ENCODE data around the gene TOX3. TPM values are rescaled to one million over a fixed set of nuclear protein-coding genes. Genes with fewer than 3 reads are reported as not detected.

The TOX3 gene
- total RNA-seq, 1 donor from 2014 or later = 5.3 TPM

DNA sequence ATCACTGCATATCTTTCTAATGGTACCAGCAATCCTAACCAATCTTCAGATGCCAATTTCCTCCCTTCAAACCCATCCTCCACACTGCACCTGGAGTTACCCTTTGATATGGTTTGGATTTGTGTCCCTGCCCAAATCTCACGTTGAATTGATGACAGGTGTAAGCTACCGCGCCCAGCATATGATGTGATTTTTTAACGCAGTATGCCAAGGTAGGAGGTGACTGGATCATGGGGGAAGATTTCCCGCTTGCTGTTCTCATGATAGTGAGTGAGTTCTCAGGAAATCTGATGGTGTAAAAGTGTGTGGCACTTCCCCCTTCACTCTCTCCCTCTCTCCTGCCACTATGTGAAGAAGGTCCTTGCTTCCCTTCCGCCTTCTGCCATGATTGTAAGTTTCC, 57.0 kb downstream of the TOX3 start:
- Mint-ChIP-seq H3K36me3 (no peaks in the 10 kb centered on the region), H3K27me3 (ENCODE audit: low read depth) (peaks cover 48% of the 10 kb centered on the region), H3K27ac (no peak overlapping the region), H3K4me3 (no peak overlapping the region), H3K4me1 (peaks cover 6% of the 10 kb centered on the region), H3K9me3 (no peaks in the 10 kb centered on the region)
- TF ChIP-seq, protein P1, sequence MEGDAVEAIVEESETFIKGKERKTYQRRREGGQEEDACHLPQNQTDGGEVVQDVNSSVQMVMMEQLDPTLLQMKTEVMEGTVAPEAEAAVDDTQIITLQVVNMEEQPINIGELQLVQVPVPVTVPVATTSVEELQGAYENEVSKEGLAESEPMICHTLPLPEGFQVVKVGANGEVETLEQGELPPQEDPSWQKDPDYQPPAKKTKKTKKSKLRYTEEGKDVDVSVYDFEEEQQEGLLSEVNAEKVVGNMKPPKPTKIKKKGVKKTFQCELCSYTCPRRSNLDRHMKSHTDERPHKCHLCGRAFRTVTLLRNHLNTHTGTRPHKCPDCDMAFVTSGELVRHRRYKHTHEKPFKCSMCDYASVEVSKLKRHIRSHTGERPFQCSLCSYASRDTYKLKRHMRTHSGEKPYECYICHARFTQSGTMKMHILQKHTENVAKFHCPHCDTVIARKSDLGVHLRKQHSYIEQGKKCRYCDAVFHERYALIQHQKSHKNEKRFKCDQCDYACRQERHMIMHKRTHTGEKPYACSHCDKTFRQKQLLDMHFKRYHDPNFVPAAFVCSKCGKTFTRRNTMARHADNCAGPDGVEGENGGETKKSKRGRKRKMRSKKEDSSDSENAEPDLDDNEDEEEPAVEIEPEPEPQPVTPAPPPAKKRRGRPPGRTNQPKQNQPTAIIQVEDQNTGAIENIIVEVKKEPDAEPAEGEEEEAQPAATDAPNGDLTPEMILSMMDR (IDR thresholded peaks at IDR 0.05; ENCODE audit: unreplicated experiment) = no peak
- DNase-seq (ENCODE audit: low spot score in 2 of 2, unreplicated experiment in 2 of 2) = no peak

DNA sequence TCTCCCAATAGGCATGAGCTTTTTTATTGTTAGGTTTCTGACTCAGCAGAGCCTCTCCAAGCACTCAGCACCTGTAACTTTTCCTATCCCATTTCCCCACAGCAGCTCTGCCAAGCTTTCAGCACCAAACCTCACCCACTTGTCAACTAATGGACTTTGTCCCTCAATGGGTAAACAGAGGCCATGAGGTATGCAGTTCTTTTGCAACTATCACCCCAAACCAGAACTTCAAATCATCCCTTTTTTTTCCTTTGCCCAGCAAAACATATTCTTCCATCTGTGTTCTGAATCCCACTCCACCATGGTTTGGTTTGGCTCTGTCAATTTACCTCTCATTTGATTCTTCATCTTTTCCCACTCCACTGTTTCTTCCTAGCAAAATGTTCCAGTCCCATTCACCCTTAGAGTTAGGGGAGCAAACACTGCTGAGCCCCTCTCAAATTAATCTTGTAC, 58.1 kb downstream of the TOX3 start:
- Mint-ChIP-seq H3K4me1 (peaks cover 4% of the 10 kb centered on the region), H3K9me3 (no peaks in the 10 kb centered on the region), H3K4me3 (no peak overlapping the region), H3K27me3 (ENCODE audit: low read depth) (peaks cover 44% of the 10 kb centered on the region), H3K27ac (no peak overlapping the region), H3K36me3 (no peaks in the 10 kb centered on the region)
- TF ChIP-seq, protein P1 (IDR thresholded peaks at IDR 0.05; ENCODE audit: unreplicated experiment) = no peak
- DNase-seq (ENCODE audit: low spot score in 2 of 2, unreplicated experiment in 2 of 2) = no peak

DNA sequence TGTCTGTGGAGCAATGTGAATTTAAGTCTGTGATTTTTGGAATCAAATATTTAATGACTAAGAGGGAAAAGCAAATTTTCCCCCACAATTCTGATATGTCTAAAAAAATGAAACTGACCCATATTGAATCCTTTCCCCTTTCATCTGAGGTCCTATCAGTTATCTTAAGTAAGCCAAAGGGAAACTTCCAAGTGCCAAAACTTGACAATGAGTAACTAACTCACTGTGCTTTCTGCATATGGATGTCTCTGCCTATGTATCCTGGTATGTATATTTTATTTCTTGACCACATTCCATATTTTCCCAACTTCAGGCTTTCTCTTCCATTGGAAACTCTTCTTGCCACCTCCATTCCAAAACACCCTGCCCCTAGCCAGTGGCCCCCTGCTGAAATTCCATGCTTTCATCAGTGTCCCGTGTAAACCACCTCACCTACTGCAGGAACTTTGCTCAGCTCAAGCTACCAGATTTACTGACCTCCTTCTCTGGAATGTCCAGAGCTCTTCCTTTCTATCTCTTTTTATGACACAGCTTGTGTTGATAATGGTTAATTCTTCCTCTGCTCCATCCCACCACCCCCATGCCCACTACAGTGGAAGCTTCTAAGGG, 59.0 kb downstream of the TOX3 start:
- no peak overlapping the region for H3K27ac Mint-ChIP-seq
- H3K4me3 Mint-ChIP-seq = no peak overlapping the region
- TF ChIP-seq, protein P1 (IDR thresholded peaks at IDR 0.05; ENCODE audit: unreplicated experiment) = no peak

DNA sequence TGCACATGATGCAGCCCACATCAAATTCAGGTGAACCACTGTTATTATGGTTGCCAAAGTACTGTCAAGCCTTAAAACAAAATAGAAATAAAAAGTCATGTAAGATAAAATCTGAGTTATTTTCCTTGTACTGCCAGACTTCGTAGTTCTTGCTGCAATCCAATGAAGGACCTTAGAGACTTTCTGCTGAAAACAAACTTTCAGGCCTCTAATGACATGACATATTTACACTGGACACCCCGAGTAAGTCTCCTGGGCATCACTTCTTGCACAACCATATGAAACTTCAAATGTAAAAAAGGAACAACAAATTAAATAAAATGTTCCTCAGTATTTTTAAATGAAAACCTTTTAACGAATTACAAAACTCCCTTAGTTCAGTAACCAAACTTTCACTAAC, 66.7 kb downstream of the TOX3 start:
- DNase-seq (ENCODE audit: low spot score in 2 of 2, unreplicated experiment in 2 of 2) = no peak
- Mint-ChIP-seq H3K4me3 (no peak overlapping the region), H3K27ac (no peak overlapping the region), H3K4me1 (peaks cover 27% of the 10 kb centered on the region), H3K9me3 (peaks cover 5% of the 10 kb centered on the region), H3K36me3 (no peaks in the 10 kb centered on the region), H3K27me3 (ENCODE audit: low read depth) (peaks cover 64% of the 10 kb centered on the region)
- TF ChIP-seq, protein P1 (IDR thresholded peaks at IDR 0.05; ENCODE audit: unreplicated experiment) = no peak

More for the DNA sequence above, 59.0 kb downstream of the TOX3 start:
- Mint-ChIP-seq H3K4me1 (no peaks in the 10 kb centered on the region), H3K27me3 (ENCODE audit: low read depth) (peaks cover 42% of the 10 kb centered on the region), H3K36me3 (no peaks in the 10 kb centered on the region), H3K9me3 (peaks cover 4% of the 10 kb centered on the region)
- DNase-seq (ENCODE audit: low spot score in 2 of 2, unreplicated experiment in 2 of 2) = no peak

DNA sequence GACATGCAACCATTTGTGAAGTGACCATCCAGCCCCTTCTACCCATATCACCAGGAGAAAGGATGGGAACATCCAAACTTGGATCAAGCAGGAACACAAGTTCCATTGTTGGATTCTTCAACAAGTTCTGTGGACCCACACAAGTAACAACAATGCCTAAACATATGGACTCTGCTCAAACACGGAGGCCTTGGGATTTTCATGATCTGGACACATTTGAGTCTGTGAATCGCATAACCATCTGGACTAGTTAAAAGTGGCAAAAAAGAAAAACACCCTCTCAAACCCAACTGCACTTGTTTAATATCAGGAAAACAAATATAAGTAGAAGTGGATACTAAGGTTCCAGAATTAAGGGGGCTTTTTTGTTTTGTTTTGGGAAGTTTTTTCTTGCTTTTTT, 70.8 kb downstream of the TOX3 start:
- Mint-ChIP-seq H3K36me3 (peaks cover 4% of the 10 kb centered on the region), H3K4me1 (peaks cover 21% of the 10 kb centered on the region), H3K4me3 (no peak overlapping the region), H3K27me3 (ENCODE audit: low read depth) (peaks cover 76% of the 10 kb centered on the region), H3K27ac (no peak overlapping the region), H3K9me3 (peaks cover 5% of the 10 kb centered on the region)
- TF ChIP-seq, protein P1 (IDR thresholded peaks at IDR 0.05; ENCODE audit: unreplicated experiment) = no peak
- DNase-seq (ENCODE audit: low spot score in 2 of 2, unreplicated experiment in 2 of 2) = no peak
